ENCODE results near the gene TEX2.

DNA sequence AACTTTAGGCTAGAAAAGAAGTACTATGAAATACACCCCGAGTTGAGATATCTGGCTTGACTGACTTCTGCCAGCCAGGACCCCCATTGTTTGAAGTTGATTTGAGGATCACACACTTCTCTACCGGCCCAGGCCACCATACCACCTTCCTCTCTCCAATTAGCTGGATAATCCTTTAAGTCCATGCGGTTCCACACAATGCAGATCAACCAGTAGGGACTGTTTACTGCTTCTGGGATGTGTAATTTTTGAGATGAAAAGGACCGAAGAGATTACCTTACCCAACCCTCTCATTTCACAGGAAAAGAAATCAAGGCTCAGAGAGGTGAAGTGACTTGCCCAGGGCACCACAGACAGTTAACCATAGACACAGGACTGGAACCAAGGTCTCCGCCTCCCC is 153.7 kb downstream of the TEX2 start:
- TF ChIP-seq CTCF (IDR thresholded peaks at IDR 0.05; ENCODE audit: poor library complexity) (no peak), EZH2phosphoT487 (IDR thresholded peaks at IDR 0.05; ENCODE audit: low read depth, severe bottlenecking, unreplicated experiment) (no peak), EZH2 (IDR thresholded peaks at IDR 0.05; ENCODE audit: borderline replicate concordance) (no peak)
